Measurements from ENCODE around the gene MRGPRF. TPM values are rescaled to one million over a fixed set of nuclear protein-coding genes. Genes with fewer than 3 reads are reported as not detected.

MRGPRF gene
- total RNA-seq, 4 donors from 2014 or later, result 1.8 to 6.7 (median 4.7) TPM

DNA sequence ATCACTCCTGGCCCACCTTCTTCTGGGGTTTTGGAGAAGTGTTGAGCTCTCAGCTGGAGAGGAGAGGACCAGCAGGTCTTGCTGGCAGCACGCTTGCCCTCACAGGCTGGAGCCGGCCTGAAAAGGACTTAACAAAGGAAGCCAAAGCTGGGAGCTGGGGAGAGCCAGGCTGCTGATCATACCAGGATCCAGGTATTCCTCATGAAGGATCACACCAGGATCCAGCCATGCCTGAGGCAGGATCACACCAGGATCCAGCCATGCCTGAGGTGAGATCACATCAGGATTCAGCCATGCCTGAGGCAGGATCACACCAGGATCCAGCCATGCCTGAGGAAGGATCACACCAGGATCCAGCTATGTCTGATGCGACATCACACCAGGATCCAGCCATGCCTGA is 49.3 kb downstream of the MRGPRF start:
- Histone ChIP-seq H3K9me3 (no peaks in the 10 kb centered on the region), H3K4me3 (no peak overlapping the region), H3K27ac (no peak overlapping the region), H3K36me3 (no peaks in the 10 kb centered on the region), H3K4me1 (no peaks in the 10 kb centered on the region), H3K27me3 (peaks cover 0 to 13% (median 0%) of the 10 kb centered on the region in 3 donors)
- TF ChIP-seq POLR2A (IDR thresholded peaks at IDR 0.05), result no peak
- TF ChIP-seq, protein P1, sequence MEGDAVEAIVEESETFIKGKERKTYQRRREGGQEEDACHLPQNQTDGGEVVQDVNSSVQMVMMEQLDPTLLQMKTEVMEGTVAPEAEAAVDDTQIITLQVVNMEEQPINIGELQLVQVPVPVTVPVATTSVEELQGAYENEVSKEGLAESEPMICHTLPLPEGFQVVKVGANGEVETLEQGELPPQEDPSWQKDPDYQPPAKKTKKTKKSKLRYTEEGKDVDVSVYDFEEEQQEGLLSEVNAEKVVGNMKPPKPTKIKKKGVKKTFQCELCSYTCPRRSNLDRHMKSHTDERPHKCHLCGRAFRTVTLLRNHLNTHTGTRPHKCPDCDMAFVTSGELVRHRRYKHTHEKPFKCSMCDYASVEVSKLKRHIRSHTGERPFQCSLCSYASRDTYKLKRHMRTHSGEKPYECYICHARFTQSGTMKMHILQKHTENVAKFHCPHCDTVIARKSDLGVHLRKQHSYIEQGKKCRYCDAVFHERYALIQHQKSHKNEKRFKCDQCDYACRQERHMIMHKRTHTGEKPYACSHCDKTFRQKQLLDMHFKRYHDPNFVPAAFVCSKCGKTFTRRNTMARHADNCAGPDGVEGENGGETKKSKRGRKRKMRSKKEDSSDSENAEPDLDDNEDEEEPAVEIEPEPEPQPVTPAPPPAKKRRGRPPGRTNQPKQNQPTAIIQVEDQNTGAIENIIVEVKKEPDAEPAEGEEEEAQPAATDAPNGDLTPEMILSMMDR (IDR thresholded peaks at IDR 0.05 in 4 of 5, conservative IDR thresholded peaks at IDR 0.05 in 1 of 5), result no peak
- ATAC-seq (peak in 1 of 2 donors; percentile 58), DNase-seq (no peak)
- in situ Hi-C loops (cut with MboI; ENCODE audit: low sequenced_read_pairs in 4 of 4) (no loop called here), intact Hi-C loops (cut with DNase I; ENCODE audit: low total_unique reads) (no loop called here)

DNA sequence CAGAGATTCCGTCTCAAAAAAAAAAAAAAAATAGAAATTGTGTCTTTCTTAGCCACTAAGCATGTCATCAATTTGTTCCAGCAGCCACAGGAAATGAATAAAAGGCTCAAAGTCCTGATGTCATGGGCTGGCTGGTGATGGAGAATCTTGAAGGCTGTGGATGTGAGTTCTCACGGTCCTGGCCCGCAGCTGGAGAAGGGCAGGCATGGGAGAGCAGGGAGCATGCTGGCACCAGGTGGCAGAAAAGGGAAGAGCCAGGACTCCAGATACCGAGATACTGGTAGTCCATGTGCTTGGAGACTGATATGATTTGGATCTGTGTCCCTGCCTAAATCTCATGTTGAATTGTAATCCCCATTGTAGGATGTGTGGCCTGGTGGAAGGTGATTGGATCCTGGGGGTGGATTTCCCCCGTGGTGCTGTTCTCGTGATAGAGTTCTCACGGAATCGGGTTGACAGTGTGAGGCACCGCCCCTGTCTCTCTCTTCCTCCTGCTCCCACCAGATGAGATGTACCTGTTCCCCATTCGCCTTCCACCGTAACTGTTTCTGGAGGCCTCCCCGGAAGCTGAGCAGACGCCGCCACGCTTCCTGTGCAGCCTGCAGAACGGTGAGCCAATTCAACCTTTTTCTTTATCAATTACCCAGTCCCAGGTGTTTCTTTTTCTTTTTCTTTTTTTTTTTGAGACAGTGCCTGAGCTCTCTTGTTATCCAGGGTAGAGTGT is 50.4 kb downstream of the MRGPRF start:
- H3K4me3 ChIP-seq, result no peak overlapping the region
- H3K27ac ChIP-seq, result no peak overlapping the region

DNA sequence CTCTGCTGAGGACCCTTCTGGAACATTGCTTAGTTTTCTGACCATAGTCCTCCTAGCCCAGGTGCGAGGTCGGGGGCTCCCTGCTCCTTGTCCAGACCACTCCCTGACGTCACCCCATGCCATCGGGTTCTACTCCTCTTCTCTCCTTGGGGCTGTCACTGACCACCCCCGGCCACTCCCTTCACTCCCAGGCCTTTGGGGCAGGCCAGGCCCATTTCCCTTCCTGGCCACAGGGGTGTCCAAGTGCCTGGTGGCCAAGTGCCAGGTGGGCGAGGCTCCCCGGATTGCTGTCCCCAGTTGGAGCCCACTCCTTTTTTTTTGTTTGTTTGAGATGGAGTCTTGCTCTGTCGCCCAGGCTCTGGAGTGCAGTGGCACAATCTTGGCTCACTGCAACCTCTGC is 51.8 kb downstream of the MRGPRF start:
- TF ChIP-seq, protein P1 (IDR thresholded peaks at IDR 0.05 in 4 of 5, conservative IDR thresholded peaks at IDR 0.05 in 1 of 5), result no peak
- TF ChIP-seq POLR2A (IDR thresholded peaks at IDR 0.05), result no peak
- Histone ChIP-seq H3K4me1 (no peaks in the 10 kb centered on the region), H3K4me3 (no peak overlapping the region), H3K36me3 (no peaks in the 10 kb centered on the region), H3K27ac (no peak overlapping the region), H3K9me3 (no peaks in the 10 kb centered on the region), H3K27me3 (peaks cover 0 to 6% (median 3%) of the 10 kb centered on the region in 3 donors)
- in situ Hi-C loops (cut with MboI; ENCODE audit: low sequenced_read_pairs in 4 of 4) (no loop called here), intact Hi-C loops (cut with DNase I; ENCODE audit: low total_unique reads) (no loop called here)
- ATAC-seq (no peak), DNase-seq (no peak)

More for the DNA sequence above, 50.4 kb downstream of the MRGPRF start:
- no peaks in the 10 kb centered on the region for H3K9me3 ChIP-seq
- H3K27me3 ChIP-seq, result peaks cover 0 to 13% (median 0%) of the 10 kb centered on the region in 3 donors
- intact Hi-C loops (cut with DNase I; ENCODE audit: low total_unique reads) (no loop called here), in situ Hi-C loops (cut with MboI; ENCODE audit: low sequenced_read_pairs in 4 of 4) (no loop called here)
- TF ChIP-seq POLR2A (IDR thresholded peaks at IDR 0.05), result no peak
- TF ChIP-seq, protein P1 (IDR thresholded peaks at IDR 0.05 in 4 of 5, conservative IDR thresholded peaks at IDR 0.05 in 1 of 5), result no peak
- DNase-seq (no peak), ATAC-seq (no peak)
- H3K36me3 ChIP-seq, result no peaks in the 10 kb centered on the region
- H3K4me1 ChIP-seq, result no peaks in the 10 kb centered on the region

DNA sequence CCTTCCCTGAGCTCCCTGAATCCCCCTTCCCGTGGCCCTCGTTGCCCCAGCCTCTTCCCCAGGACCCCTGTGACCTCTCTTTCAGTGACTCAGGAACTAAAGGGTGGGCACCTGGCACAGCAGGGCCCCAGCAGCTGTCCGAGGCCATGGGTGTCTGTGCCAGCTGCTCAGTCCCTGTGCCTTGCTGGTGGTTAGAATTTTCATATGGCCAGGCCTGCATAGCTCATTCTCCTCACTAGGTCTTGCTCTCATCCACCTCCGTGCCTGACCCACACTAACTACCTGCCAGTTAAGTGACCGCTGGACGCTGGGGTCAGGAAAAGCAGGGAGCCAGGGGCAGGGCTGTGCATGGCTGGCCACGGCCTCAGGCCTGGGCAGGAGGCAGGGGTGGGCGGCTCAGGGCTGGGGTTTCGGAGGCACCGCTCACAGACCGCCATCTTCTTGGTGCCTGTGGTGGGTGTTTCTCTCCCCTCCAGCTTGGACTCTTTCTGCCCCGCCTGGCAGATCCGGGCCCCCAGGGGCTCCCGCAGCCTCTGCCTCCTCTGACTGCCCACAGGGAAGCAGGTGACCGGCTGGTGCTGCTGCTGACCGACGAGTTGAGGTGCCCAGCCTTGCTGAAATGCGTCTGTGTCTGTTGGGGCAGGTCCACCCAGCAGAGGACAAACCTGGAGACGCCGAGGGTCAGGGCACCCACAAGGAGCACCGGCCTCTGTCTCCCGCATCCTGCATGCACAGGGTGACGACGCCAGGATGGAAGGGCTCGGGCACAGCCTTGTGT is 52.6 kb downstream of the MRGPRF start:
- TF ChIP-seq, protein P1 (IDR thresholded peaks at IDR 0.05 in 4 of 5, conservative IDR thresholded peaks at IDR 0.05 in 1 of 5), result no peak
- TF ChIP-seq POLR2A (IDR thresholded peaks at IDR 0.05), result no peak
- no peak overlapping the region for H3K4me3 ChIP-seq
- DNase-seq (no peak), ATAC-seq (no peak)
- intact Hi-C loops (cut with DNase I; ENCODE audit: low total_unique reads) (no loop called here), in situ Hi-C loops (cut with MboI; ENCODE audit: low sequenced_read_pairs in 4 of 4) (no loop called here)
- no peak overlapping the region for H3K27ac ChIP-seq
- H3K27me3 ChIP-seq, result peaks cover 0 to 3% (median 0%) of the 10 kb centered on the region in 3 donors
- no peaks in the 10 kb centered on the region for H3K36me3 ChIP-seq
- no peaks in the 10 kb centered on the region for H3K9me3 ChIP-seq
- no peaks in the 10 kb centered on the region for H3K4me1 ChIP-seq

All from gastrocnemius medialis (tissue), 4 donors.